GM12892 (cell line): ENCODE measurements around the gene CLEC2D.
"Not testable (repeated sequence)": the region's sequence is repeated elsewhere in the genome, so short reads cannot be mapped to it uniquely, and the experiment has no call there.

Source experiments
- DNase-seq: peaks from one replicate; pipeline ENCODE4 v3.0.0; 2011; ENCODE audit not compliant: insufficient read length
- FAIRE-seq: peaks from 2 replicates; lab custom pipeline; 2011; peaks lifted over from hg19 to GRCh38; lab: Jason Lieb, UNC
- POLR2A ChIP-seq: IDR thresholded peaks from 2 replicates; pipeline ENCODE4 v1.6.1; 2011; ENCODE audit warnings: low read depth, low read length, control low read depth
- POLR2AphosphoS5 ChIP-seq: IDR thresholded peaks from 2 replicates; pipeline ENCODE4 v1.6.1; 2011; ENCODE audit warnings: low read depth, low read length, control low read depth
- TAF1 ChIP-seq: IDR thresholded peaks from 2 replicates; pipeline ENCODE4 v1.6.1; 2011; ENCODE audit warnings: low read depth, mild to moderate bottlenecking, control low read depth, low read length, borderline replicate concordance

Gene CLEC2D

GRCh38 chr12:9736936-9737705 lies 67.6 kb downstream of the CLEC2D start:
- no peak for DNase-seq
- peak; percentile 40 for FAIRE-seq
- TF ChIP-seq TAF1: no peak
- TF ChIP-seq POLR2AphosphoS5: no peak
- TF ChIP-seq POLR2A: no peak

- not testable (repeated sequence) for DNase-seq
- FAIRE-seq: peak; percentile 17
These were observed 69.4 kb downstream of the CLEC2D start for GRCh38 chr12:9738905-9739304.

GRCh38 chr12:9739404-9740105 lies 70.0 kb downstream of the CLEC2D start:
- FAIRE-seq, DNase-seq: not testable (repeated sequence)

GRCh38 chr12:9740106-9740750 lies 70.7 kb downstream of the CLEC2D start:
- DNase-seq (no peak), FAIRE-seq (peak; percentile 56)
- TF ChIP-seq POLR2A (no peak), TAF1 (no peak), POLR2AphosphoS5 (no peak)

- no peak for TF ChIP-seq POLR2A
- TF ChIP-seq POLR2AphosphoS5: peak; percentile 51; the same call in 1 of the 2 replicates
- FAIRE-seq (peak; percentile 95), DNase-seq (no peak)
These were observed 72.2 kb downstream of the CLEC2D start for GRCh38 chr12:9741726-9742125.

GRCh38 chr12:9742661-9743060 lies 73.1 kb downstream of the CLEC2D start:
- DNase-seq (no peak), FAIRE-seq (no peak)
- no peak for TF ChIP-seq POLR2A
- TF ChIP-seq TAF1: no peak
- TF ChIP-seq POLR2AphosphoS5: no peak

- no peak for FAIRE-seq
- TF ChIP-seq TAF1: no peak
- no peak for TF ChIP-seq POLR2AphosphoS5
- no peak for TF ChIP-seq POLR2A
- DNase-seq: no peak
These were observed 75.7 kb downstream of the CLEC2D start for GRCh38 chr12:9745199-9745598.
